GM04503 (cell line): ENCODE data around the gene ACTN1.

Experiments used
- DNase-seq: peaks from one replicate; pipeline ENCODE4 v3.0.0-alpha.2; 2012; ENCODE audit warnings: low read depth

The ACTN1 gene

GRCh38 chr14:68916358-68916941 lies 62.7 kb downstream of the ACTN1 start:
- no peak for DNase-seq

DNA sequence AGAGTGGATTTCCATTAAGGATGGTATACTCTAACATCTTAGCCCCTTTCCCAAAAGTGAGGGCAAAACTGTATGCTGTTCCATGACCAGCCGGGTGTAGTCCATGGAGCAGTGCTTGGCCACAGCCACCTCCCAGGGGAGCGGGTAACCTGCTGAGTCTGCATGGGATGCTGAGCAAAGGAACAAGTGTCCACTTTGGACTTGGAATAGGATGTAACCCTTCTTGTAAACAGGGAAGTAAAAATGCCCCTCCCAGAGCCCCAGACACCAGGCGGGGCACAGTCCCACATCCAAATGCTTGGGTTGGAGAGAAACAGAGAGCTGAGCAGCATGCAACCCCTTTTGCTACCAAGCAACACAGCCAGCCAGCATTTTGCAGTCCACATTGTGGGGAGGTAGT lies 65.6 kb downstream of the ACTN1 start:
- no peak for DNase-seq

DNA sequence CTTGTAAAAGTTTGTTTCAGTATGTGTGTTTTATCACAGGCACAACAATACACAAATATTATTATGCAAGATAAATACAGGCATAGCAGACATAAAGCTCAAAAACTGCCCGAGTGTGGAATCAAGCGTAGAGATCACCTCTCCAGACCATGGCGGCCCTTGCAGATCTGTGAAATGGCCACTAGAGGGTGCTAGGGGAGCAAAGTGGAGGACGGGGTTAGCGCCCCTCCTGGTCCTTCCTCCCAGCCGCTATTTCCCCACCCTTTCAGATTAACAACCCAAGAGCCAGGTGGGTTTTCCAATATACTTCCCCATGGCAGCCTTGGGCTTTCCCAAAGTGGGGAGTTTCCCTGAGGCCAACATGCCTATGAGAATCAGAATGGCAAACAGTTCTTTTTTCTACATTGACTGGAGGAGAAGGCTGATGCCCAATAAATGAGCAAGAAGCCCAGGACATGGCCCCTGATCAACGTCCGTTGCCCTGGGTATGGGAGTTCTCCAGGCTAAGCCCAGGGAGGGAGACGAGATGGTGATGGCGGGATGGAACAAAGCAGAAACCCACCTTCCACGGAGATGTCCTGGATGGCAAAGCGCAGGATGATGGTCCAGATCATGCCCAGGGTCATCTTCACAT lies 67.4 kb downstream of the ACTN1 start:
- DNase-seq = no peak

DNA sequence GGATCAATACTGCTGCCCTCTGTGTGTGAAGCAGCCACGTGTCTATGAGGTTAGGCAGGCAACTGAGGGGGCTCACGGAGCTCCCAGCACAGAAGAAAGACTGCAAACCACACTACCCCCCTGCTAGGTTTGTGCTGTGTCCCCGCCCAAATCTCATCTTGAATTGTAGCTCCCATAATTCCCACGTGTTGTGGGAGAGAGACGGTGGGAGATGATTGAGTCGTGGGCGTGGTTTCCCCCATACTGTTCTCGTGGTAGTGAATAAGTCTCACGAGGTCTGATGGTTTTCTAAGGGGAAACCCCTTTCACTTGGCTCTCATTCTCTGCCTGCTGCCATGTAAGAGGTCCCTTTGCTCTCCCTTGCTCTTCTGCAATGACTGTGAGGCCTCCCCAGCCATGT lies 68.6 kb downstream of the ACTN1 start:
- no peak for DNase-seq

- DNase-seq = no peak
Measured at GRCh38 chr14:68908803-68909202, 70.3 kb downstream of the ACTN1 start.

GRCh38 chr14:68908201-68908600 lies 70.9 kb downstream of the ACTN1 start:
- DNase-seq = no peak

- DNase-seq = no peak
Measured at GRCh38 chr14:68906439-68906838, 72.7 kb downstream of the ACTN1 start.

- no peak for DNase-seq
Measured at GRCh38 chr14:68905107-68905895, 73.8 kb downstream of the ACTN1 start.

- DNase-seq = no peak
Measured at GRCh38 chr14:68902357-68902756, 76.7 kb downstream of the ACTN1 start.

DNA sequence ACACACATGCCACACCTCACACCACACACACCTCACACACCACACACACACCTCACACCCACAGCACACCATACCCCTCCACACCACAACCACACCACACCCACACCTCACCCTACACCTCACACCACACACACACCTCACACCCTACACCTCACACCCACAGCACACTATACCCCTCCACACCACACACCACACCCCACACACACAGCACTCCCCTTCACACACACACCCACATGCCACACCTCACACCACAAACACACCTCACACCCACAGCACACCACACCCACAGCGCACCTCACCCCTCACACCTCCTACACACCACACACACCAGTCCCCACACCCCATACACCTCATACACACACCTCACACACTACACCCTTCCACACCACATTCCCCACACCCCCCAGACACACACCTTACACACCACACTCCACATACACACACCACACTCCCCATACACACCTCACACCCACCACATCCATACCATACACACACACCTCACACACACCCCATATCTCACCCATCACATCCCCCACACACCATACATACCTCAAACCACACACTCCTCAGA lies 80.0 kb downstream of the ACTN1 start:
- DNase-seq = no peak

DNA sequence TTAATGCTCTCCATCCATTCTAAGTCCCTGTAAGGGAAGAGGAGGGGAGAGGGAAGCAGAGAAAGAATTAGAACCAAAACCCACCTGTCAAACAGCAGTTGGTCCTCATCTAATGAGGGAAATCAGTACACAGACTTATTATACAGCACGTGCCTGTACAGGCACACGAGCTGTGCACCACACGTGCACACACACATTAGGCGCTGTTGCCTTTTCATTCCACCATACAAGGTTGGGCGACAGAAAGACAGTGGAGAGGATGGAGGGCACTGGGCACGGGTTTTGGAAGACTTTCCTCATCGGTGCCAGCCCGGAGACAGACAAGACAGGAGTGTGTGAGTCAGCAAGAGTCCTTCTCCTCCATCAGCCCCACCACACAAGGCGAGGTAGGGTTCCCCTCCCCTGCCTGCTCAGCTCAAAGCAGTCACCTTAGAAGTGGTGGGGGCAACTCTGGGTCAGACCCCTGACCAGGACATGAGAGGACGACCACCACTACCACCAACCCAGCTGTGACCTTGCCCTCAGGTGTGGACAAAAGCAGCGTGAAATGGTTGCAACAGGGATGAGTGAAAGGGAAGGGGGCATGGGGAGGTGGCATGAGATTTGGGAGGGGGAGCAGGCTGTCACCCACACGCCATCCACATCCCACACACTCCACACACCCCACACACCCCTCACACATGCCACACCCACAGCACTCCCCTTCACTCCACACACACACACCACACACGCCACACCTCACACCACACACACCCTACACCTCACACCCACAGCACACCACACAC lies 80.7 kb downstream of the ACTN1 start:
- no peak for DNase-seq

DNA sequence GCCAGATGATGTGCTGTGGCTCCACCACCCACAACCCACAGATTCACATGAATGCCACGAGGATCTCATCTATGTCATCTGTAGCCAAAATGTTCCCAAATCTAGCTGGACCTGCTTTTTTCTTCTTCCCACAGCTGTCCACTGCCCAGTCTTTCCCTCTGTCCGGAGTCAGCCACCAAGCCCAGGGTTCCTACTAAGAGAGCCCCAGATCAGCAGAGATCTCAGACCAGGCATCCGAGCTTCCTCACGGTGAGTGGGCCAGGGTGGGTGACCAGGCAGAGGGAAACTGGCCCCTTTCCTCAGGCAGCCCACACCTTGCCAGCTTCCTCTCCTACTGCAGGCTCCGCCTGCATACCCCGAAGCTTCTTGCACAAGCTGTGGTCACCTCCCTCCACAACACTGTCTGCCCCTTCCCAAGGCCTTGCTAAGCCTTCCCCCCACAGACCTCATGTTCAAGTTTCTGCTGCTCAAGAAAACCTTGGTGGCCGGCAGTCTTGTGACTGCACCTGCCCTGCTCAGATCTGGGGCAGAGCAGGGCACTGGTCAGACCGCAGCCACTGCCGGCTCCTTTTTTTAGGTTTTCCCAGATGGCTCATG lies 81.4 kb downstream of the ACTN1 start:
- DNase-seq = no peak

DNA sequence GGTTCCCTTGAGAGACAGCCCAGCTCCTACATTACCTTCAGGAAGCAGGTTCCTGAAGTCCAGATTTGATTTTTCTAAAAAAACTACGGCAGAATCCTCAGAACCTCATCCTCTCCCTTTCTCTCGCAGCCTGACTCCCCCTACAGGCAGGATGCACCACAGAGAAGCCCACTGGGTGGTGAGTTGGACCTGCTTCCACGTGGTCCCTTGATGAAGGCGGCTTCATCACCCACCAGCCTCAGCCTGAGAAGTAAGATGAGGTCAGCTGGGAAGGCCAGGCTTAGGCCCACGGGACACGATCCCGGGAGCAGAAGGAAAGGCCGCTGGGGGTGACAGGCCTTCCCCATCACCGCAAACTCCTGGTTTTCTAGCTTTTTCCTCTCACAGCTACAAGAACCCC lies 83.0 kb downstream of the ACTN1 start:
- DNase-seq = no peak

DNA sequence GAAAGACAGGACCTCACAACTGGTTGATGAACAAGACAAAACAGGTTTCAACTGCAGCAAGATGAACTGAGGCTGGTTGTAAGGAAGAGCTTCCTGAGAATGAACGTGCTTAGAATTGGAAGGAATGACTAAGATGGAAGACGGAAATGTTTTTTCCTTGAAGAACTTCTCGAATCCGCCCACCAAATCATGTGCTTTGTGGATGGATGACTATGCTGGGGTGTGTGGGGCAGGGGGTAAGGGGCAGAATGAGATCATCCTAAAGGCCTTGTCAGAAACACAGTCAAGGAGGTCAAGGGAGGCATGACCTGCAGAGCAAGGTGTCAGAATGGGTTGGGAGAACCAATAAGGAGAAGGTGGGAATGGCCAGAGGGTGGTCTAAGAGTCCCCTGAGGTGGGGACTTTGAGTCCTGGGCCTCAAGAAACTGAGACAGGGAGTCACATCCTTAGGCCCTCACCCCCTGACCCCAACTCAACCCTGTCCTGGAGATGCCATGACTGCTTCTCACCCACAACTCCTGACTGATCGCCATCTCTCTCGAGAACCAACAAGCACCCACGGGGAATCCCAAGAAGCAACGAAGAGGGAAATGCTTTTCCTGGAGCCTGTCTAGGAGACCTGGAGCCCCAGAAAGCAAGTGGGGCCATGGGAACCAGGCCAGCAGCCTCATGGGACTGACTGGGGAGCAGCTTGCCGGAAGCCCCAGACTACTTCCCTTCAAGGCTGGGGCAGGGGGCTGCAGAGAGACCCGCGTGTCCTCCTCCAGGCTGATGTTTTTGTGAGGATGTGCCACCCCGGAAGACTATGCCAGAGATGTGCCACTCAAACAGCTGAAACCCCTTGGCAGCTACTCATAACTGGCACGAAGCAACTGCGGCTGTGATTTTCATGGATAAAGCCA lies 84.0 kb downstream of the ACTN1 start:
- no peak for DNase-seq

DNA sequence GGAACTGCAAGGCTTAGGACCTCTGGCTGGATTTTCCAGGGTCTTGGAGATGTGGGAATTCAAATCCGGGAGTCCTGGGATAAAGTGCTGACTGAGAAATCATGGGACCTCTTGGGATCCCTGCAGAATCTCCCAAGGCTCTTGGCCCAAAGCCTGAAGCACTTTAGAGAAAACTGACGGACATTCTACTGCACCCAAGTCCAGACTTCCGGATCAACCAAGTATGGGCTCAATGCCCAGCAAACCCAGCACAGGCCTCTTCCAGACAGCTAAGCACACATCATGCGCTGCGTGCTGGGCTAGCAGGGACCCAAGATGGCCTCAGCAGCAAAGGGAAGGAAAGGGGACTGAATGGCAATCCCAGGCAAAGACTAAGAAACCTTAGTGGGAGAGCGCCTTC lies 85.0 kb downstream of the ACTN1 start:
- no peak for DNase-seq

- no peak for DNase-seq
Measured at GRCh38 chr14:68893566-68893965, 85.5 kb downstream of the ACTN1 start.

DNA sequence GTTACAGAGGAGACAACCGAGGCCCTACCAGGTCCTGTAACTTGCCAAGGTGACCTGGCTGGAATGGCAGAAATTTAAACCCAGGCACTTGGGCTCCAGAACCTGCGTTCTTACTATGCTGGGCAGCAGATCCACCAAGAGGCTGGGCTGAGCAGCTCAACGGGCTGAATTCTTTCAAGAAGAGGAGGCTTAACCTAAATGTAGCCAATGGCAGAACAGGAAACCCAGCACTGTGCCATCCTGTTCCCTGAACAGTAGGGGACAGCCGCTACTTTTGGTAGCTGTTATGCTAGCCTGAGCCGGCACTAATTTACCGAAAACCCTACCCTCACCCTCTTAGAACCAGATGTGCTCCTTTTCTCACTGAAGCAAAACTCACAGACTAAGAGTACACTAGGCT lies 86.1 kb downstream of the ACTN1 start:
- no peak for DNase-seq

DNA sequence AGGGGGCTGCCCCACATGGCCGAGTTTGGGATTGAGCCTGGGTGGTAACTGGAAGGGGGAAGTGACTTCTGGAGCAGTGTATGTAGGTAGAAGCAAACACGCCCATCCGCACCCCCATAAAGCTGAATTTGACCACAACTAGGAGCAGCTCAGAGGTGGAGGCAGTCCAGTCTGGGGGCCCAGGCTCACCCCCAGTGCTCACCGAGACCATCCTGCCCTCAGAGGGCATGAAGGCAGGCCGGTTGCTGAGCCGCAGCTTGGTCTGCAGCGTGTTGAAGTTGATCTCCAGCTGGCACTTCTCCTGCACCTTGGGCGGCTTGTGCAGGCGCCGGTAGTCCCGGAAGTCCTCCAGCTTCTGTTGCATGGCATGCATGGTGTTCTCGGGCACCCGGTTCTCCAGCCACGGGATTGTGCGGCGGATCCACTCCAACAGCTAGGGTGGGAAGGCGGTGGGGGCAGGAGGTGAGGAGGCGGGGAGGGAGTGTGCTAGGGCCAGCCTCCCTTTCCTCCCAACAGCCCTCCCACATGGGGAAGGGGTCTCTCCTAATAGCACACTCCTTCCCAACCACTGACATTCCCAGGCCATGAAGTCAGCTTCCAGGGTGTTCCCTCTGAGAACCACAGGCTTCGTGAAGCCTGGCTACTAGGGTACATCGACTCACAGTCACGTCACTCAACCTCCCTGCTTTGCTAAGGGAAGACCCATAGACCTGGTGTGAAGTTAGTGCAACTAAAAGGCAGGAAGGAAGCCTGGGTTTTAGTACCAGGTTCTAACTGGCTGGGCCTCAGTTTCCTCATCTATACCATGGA lies 87.0 kb downstream of the ACTN1 start:
- no peak for DNase-seq

DNA sequence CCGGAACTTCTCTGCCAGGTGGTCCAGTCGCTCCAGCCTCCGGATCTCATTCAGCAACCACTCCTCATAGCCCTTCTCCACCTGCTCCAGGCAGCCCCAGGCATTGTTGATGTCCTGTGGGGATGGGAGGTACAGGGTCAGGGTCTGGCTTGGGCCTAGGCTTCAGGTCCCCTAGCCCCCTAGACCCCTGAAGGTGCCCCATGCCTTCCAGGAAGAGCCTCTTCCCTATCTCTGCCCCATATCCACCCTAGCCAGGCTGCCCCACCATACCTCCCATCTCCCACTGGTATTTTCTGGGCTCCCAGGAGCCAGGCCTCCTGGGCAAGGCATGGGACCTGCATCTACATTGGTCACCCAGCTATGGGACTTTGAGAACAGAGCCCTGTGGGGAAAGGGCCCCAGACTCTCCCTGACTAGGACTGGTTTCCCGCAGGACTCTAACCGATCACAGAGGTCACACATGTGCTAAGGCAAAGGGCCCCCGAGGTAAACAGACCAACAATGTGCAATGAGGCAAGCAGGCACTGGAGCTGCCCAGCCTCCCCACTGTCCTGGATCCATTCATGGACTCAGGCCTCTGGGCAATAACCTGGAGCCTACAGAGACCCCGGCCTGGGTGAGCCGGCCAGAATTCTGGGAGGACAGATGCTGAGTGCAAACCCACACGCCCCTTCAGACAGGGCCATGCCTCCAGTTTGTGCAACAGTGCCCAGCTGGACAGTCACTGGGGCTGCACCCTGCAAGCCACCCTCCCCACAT lies 88.8 kb downstream of the ACTN1 start:
- no peak for DNase-seq
